Measurements from ENCODE around the gene KSR2.

KSR2 gene

DNA sequence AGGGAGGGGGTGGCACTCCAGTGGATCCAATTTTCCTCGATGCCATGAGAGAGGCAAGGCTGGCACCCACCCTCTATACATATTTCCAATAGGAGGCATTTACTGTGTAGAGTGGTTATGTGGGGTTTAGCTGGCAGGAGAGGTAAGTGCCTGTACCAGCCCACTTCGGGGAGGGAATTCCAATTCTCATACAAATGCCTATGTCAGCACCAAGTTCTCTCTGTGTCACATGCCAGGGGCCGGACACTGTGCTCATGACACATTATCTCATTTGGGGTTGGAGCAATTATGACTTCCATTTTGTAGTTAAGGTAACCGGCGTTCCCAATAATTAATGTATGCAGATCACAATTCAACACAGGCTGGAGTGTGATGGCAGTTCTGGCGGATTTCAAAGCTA, 284.3 kb downstream of the KSR2 start:
- Histone ChIP-seq H4K20me1 (ENCODE audit: control insufficient read depth, insufficient read depth, low read depth, low read length) (no peaks in the 10 kb centered on the region), H3F3A (ENCODE audit: control insufficient read depth, insufficient read depth) (no peaks in the 10 kb centered on the region), H3K36me3 (ENCODE audit: control insufficient read depth, low read length) (no peaks in the 10 kb centered on the region), H3K27ac (ENCODE audit: low read depth, low read length) (no peak overlapping the region), H3K79me2 (ENCODE audit: control insufficient read depth, low read length) (no peaks in the 10 kb centered on the region), H3K9me3 (ENCODE audit: control insufficient read depth, insufficient read depth, low read length) (no peaks in the 10 kb centered on the region), H3K9me2 (replicated peaks; ENCODE audit: control insufficient read depth, low read length) (no peaks in the 10 kb centered on the region), H3K27me3 (ENCODE audit: control insufficient read depth, low read length) (no peaks in the 10 kb centered on the region), H3K4me1 (ENCODE audit: control insufficient read depth, low read length) (no peaks in the 10 kb centered on the region), H3K4me2 (ENCODE audit: low read length) (no peak overlapping the region), H3K4me3 (ENCODE audit: low read length) (no peak overlapping the region)
- no peak for TF ChIP-seq CTCF (IDR thresholded peaks at IDR 0.05; ENCODE audit: low read depth, low read length, poor library complexity, severe bottlenecking)
- TF ChIP-seq EZH2phosphoT487 (IDR thresholded peaks at IDR 0.05; ENCODE audit: borderline replicate concordance, low read length), result no peak

DNA sequence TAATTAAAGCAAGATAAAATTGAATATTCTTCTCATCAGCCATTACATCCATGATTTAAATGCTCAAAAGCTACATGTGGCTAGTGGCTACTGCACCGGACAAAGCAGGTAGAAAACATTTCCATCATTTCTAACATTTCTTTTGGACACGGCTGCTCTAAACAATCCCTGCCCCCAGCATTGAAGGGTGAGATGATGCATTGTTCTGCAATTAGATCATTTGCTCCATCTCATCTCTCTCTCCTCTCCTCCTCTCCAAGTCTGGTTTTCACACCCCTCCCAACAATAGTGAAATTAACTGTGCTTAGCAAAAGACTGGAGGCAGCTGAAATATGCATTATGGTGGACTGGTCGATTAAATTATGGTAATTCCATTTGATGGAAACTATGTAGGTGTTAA, 288.5 kb downstream of the KSR2 start:
- Histone ChIP-seq H3K36me3 (ENCODE audit: control insufficient read depth, low read length) (no peaks in the 10 kb centered on the region), H3F3A (ENCODE audit: control insufficient read depth, insufficient read depth) (no peaks in the 10 kb centered on the region), H3K4me1 (ENCODE audit: control insufficient read depth, low read length) (no peaks in the 10 kb centered on the region), H3K27ac (ENCODE audit: low read depth, low read length) (no peak overlapping the region), H3K27me3 (ENCODE audit: control insufficient read depth, low read length) (no peaks in the 10 kb centered on the region), H3K9me2 (replicated peaks; ENCODE audit: control insufficient read depth, low read length) (no peaks in the 10 kb centered on the region), H3K79me2 (ENCODE audit: control insufficient read depth, low read length) (no peaks in the 10 kb centered on the region), H3K4me3 (ENCODE audit: low read length) (no peak overlapping the region), H3K9me3 (ENCODE audit: control insufficient read depth, insufficient read depth, low read length) (no peaks in the 10 kb centered on the region), H3K4me2 (ENCODE audit: low read length) (no peak overlapping the region), H4K20me1 (ENCODE audit: control insufficient read depth, insufficient read depth, low read depth, low read length) (no peaks in the 10 kb centered on the region)
- TF ChIP-seq EZH2phosphoT487 (IDR thresholded peaks at IDR 0.05; ENCODE audit: borderline replicate concordance, low read length), result no peak
- no peak for TF ChIP-seq CTCF (IDR thresholded peaks at IDR 0.05; ENCODE audit: low read depth, low read length, poor library complexity, severe bottlenecking)

GRCh38 chr12:117679776-117680175, 289.0 kb downstream of the KSR2 start:
- Histone ChIP-seq H3K4me3 (ENCODE audit: low read length) (no peak overlapping the region), H3F3A (ENCODE audit: control insufficient read depth, insufficient read depth) (no peaks in the 10 kb centered on the region), H4K20me1 (ENCODE audit: control insufficient read depth, insufficient read depth, low read depth, low read length) (no peaks in the 10 kb centered on the region), H3K9me2 (replicated peaks; ENCODE audit: control insufficient read depth, low read length) (no peaks in the 10 kb centered on the region), H3K27me3 (ENCODE audit: control insufficient read depth, low read length) (no peaks in the 10 kb centered on the region), H3K36me3 (ENCODE audit: control insufficient read depth, low read length) (no peaks in the 10 kb centered on the region), H3K4me2 (ENCODE audit: low read length) (no peak overlapping the region), H3K79me2 (ENCODE audit: control insufficient read depth, low read length) (no peaks in the 10 kb centered on the region), H3K9me3 (ENCODE audit: control insufficient read depth, insufficient read depth, low read length) (no peaks in the 10 kb centered on the region), H3K4me1 (ENCODE audit: control insufficient read depth, low read length) (no peaks in the 10 kb centered on the region), H3K27ac (ENCODE audit: low read depth, low read length) (no peak overlapping the region)
- TF ChIP-seq EZH2phosphoT487 (IDR thresholded peaks at IDR 0.05; ENCODE audit: borderline replicate concordance, low read length) (no peak), CTCF (IDR thresholded peaks at IDR 0.05; ENCODE audit: low read depth, low read length, poor library complexity, severe bottlenecking) (no peak)

GRCh38 chr12:117674763-117675162, 294.0 kb downstream of the KSR2 start:
- H3K4me3 ChIP-seq (ENCODE audit: low read length), result no peak overlapping the region
- H3K79me2 ChIP-seq (ENCODE audit: control insufficient read depth, low read length), result no peaks in the 10 kb centered on the region
- H3K9me2 ChIP-seq (replicated peaks; ENCODE audit: control insufficient read depth, low read length), result no peaks in the 10 kb centered on the region
- H3K4me2 ChIP-seq (ENCODE audit: low read length), result no peak overlapping the region
- no peaks in the 10 kb centered on the region for H3F3A ChIP-seq (ENCODE audit: control insufficient read depth, insufficient read depth)
- no peaks in the 10 kb centered on the region for H4K20me1 ChIP-seq (ENCODE audit: control insufficient read depth, insufficient read depth, low read depth, low read length)
- 0 out of 2 replicates have a peak, but pooled peaks cover 2% of the 10 kb centered on the region for H3K27me3 ChIP-seq (ENCODE audit: control insufficient read depth, low read length)
- TF ChIP-seq CTCF (IDR thresholded peaks at IDR 0.05; ENCODE audit: low read depth, low read length, poor library complexity, severe bottlenecking), result no peak
- no peak for TF ChIP-seq EZH2phosphoT487 (IDR thresholded peaks at IDR 0.05; ENCODE audit: borderline replicate concordance, low read length)
- no peaks in the 10 kb centered on the region for H3K4me1 ChIP-seq (ENCODE audit: control insufficient read depth, low read length)
- H3K27ac ChIP-seq (ENCODE audit: low read depth, low read length), result no peak overlapping the region
- H3K36me3 ChIP-seq (ENCODE audit: control insufficient read depth, low read length), result no peaks in the 10 kb centered on the region
- no peaks in the 10 kb centered on the region for H3K9me3 ChIP-seq (ENCODE audit: control insufficient read depth, insufficient read depth, low read length)
